GM12878 (cell line): ENCODE results near the gene URI1.

Experiments
- BHLHE40 ChIP-seq, 2 experiments: fragments of 450-650 bp in 1 of 2; IDR thresholded peaks; 2 replicates each; pipeline ENCODE4 v1.6.1; 2011 to 2017; ENCODE audit warnings: low read depth in 2 of 2, borderline replicate concordance in 1 of 2, improper control_type of control experiment in 1 of 2, low read length in 1 of 2, mild to moderate bottlenecking in 1 of 2
- IRF3 ChIP-seq: fragments of 450-650 bp; IDR thresholded peaks from 2 replicates; pipeline ENCODE4 v1.6.1; 2014; ENCODE audit warnings: mild to moderate bottlenecking
- JUNB ChIP-seq: IDR thresholded peaks from 2 replicates; pipeline ENCODE4 v1.6.1; 2016; ENCODE audit warnings: antibody characterized with exemption, mild to moderate bottlenecking
- JUND ChIP-seq: IDR thresholded peaks from 2 replicates; pipeline ENCODE4 v1.6.1; 2012; ENCODE audit warnings: low read depth, mild to moderate bottlenecking, low read length, improper control_type of control experiment, moderate library complexity
- LARP7 ChIP-seq: fragments of 450-650 bp; IDR thresholded peaks from 2 replicates; pipeline ENCODE4 v1.6.1; 2017; ENCODE audit warnings: mild to moderate bottlenecking
- POLR2A ChIP-seq: IDR thresholded peaks from 2 replicates; pipeline ENCODE4 v1.6.1; 2011; ENCODE audit warnings: low read depth, mild to moderate bottlenecking, low read length
- TCF3 ChIP-seq: IDR thresholded peaks from 2 replicates; pipeline ENCODE4 v1.6.1; 2012; ENCODE audit warnings: low read depth, mild to moderate bottlenecking, low read length, borderline replicate concordance; ENCODE audit not compliant: insufficient read depth
- ZZZ3 ChIP-seq: IDR thresholded peaks from 2 replicates; pipeline ENCODE4 v1.6.1; 2011; ENCODE audit warnings: low read depth; ENCODE audit not compliant: control insufficient read depth, insufficient read length
- TF ChIP-seq, protein P1 (sequence below), 3 experiments: IDR thresholded peaks in 2 of 3; conservative IDR thresholded peaks in 1 of 3; 2 replicates each; pipeline ENCODE4 v1.5.1; 2011; ENCODE audit warnings: low read depth in 3 of 3, low read length in 3 of 3, mild to moderate bottlenecking in 3 of 3, control low read depth in 2 of 3, moderate library complexity in 2 of 3, inconsistent platforms in 1 of 3, mixed read lengths in 1 of 3; ENCODE audit not compliant: control insufficient read depth in 2 of 3, insufficient read depth in 1 of 3; ENCODE audit errors: extremely low read depth in 1 of 3

DNA sequence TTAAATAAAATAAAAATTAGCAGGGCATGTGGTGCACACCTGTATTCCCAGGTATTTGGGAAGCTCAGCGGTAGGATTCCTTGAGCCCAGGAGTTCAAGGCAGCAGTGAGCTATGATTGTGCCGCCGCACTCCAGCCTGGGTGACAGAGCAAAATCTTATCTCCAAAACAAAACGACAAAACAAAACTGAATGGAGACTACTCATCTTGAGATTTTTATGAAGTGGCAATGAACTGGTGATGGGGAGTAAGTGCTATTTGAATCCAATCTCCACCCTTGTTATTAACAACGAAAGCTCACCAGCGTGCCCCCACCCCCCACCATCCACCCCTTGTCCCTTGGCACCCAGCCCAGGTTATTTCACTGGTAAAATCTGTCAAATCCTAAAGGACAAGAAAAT is 45.2 kb upstream of the URI1 start:
- no peak for TF ChIP-seq BHLHE40 (IDR thresholded peaks at IDR 0.05; ENCODE audit: borderline replicate concordance in 1 of 2, low read depth in 2 of 2, low read length in 1 of 2)
- TF ChIP-seq ZZZ3 = no peak
- TF ChIP-seq IRF3 = no peak
- TF ChIP-seq TCF3 = no peak
- no peak for TF ChIP-seq POLR2A
- no peak for TF ChIP-seq JUNB
- no peak for TF ChIP-seq LARP7
- TF ChIP-seq JUND = no peak
- TF ChIP-seq, protein P1, sequence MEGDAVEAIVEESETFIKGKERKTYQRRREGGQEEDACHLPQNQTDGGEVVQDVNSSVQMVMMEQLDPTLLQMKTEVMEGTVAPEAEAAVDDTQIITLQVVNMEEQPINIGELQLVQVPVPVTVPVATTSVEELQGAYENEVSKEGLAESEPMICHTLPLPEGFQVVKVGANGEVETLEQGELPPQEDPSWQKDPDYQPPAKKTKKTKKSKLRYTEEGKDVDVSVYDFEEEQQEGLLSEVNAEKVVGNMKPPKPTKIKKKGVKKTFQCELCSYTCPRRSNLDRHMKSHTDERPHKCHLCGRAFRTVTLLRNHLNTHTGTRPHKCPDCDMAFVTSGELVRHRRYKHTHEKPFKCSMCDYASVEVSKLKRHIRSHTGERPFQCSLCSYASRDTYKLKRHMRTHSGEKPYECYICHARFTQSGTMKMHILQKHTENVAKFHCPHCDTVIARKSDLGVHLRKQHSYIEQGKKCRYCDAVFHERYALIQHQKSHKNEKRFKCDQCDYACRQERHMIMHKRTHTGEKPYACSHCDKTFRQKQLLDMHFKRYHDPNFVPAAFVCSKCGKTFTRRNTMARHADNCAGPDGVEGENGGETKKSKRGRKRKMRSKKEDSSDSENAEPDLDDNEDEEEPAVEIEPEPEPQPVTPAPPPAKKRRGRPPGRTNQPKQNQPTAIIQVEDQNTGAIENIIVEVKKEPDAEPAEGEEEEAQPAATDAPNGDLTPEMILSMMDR (IDR thresholded peaks at IDR 0.05 in 2 of 3, conservative IDR thresholded peaks at IDR 0.05 in 1 of 3; ENCODE audit: control insufficient read depth in 2 of 3, extremely low read depth in 1 of 3, insufficient read depth in 1 of 3, low read depth in 3 of 3, low read length in 3 of 3) = no peak
